ENCODE results near the gene DOHH.

DNA sequence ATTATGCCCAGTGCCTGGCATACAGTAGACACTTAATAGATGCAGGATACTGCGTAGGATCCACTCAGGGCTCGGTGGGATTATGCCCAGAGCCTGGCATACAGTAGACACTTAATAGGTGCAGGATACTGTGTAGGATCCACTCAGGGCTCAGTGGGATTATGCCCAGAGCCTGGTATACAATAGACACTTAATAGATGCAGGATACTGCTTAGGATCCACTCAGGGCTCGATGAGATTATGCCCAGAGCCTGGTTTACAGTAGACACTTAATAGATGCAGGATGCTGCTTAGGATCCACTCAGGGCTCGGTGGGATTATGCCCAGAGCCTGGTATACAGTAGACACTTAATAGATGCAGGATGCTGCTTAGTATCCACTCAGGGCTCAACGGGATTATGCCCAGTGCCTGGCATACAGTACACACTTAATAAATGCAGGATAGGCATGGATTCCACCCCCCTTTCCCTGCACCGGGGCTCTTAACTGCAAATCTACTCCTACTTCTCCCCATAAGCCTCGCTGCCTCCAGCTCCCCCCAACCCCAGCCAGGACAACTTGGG is 45.0 kb downstream of the DOHH start:
- TF ChIP-seq, protein P1, sequence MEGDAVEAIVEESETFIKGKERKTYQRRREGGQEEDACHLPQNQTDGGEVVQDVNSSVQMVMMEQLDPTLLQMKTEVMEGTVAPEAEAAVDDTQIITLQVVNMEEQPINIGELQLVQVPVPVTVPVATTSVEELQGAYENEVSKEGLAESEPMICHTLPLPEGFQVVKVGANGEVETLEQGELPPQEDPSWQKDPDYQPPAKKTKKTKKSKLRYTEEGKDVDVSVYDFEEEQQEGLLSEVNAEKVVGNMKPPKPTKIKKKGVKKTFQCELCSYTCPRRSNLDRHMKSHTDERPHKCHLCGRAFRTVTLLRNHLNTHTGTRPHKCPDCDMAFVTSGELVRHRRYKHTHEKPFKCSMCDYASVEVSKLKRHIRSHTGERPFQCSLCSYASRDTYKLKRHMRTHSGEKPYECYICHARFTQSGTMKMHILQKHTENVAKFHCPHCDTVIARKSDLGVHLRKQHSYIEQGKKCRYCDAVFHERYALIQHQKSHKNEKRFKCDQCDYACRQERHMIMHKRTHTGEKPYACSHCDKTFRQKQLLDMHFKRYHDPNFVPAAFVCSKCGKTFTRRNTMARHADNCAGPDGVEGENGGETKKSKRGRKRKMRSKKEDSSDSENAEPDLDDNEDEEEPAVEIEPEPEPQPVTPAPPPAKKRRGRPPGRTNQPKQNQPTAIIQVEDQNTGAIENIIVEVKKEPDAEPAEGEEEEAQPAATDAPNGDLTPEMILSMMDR (IDR thresholded peaks at IDR 0.05 in 8 of 11, conservative IDR thresholded peaks at IDR 0.05 in 3 of 11): no peak
- no peak for TF ChIP-seq POLR2A (IDR thresholded peaks at IDR 0.05)
